ENCODE data around the gene ALPK3. TPM values are rescaled to one million over a fixed set of nuclear protein-coding genes. Genes with fewer than 3 reads are reported as not detected.

ALPK3 gene
- total RNA-seq, 4 donors from 2014 or later: 0.42 to 1.4 (median 0.46) TPM

DNA sequence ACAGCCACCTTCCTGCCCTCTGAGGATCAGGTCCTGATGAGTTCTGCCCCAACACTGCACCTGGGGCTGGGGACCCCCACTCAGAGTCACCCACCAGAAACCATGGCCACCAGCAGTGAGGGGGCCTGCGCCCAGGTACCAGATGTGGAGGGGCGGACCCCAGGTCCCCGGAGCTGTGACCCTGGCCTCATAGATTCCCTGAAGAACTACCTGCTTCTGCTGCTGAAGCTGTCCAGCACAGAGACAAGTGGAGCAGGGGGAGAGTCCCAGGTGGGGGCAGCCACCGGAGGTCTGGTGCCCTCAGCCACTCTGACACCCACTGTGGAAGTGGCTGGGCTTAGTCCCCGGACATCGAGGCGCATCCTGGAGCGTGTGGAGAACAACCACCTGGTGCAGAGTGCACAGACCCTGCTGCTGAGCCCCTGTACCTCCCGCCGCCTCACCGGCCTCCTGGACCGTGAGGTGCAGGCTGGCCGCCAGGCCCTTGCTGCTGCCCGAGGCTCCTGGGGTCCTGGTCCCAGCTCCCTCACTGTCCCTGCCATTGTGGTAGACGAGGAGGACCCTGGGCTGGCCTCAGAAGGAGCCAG, 40.4 kb downstream of the ALPK3 start:
- WGBS, 2 donors: 93 to 98% methylated on average over 10 to 14 of the region's 15 CpGs
- TF ChIP-seq, protein P1, sequence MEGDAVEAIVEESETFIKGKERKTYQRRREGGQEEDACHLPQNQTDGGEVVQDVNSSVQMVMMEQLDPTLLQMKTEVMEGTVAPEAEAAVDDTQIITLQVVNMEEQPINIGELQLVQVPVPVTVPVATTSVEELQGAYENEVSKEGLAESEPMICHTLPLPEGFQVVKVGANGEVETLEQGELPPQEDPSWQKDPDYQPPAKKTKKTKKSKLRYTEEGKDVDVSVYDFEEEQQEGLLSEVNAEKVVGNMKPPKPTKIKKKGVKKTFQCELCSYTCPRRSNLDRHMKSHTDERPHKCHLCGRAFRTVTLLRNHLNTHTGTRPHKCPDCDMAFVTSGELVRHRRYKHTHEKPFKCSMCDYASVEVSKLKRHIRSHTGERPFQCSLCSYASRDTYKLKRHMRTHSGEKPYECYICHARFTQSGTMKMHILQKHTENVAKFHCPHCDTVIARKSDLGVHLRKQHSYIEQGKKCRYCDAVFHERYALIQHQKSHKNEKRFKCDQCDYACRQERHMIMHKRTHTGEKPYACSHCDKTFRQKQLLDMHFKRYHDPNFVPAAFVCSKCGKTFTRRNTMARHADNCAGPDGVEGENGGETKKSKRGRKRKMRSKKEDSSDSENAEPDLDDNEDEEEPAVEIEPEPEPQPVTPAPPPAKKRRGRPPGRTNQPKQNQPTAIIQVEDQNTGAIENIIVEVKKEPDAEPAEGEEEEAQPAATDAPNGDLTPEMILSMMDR (IDR thresholded peaks at IDR 0.05): no peak
- no peak for TF ChIP-seq POLR2A (IDR thresholded peaks at IDR 0.05)
- peak in 1 of 2 donors; percentile 81 for DNase-seq (ENCODE audit: low spot score in 2 of 2)
- intact Hi-C loops (cut with DNase I; ENCODE audit: low total_unique reads): no loop called here
- no peak overlapping the region for H3K4me3 ChIP-seq (ENCODE audit: low read depth, poor library complexity, severe bottlenecking)

DNA sequence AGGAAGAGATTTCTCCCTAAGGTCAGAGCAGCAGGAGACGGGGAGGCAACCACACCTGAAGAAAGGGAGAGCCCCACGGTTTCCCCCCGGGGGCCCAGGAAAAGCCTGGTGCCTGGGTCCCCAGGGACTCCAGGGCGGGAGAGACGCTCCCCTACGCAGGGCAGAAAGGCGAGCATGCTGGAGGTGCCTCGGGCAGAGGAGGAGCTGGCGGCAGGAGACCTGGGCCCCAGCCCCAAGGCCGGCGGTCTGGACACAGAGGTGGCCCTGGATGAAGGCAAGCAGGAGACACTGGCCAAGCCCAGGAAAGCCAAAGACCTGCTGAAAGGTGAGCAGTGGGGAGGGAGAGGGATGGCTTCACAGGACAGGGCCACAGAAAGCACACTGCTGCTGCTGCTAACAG, 41.1 kb downstream of the ALPK3 start:
- intact Hi-C loops (cut with DNase I; ENCODE audit: low total_unique reads): no loop called here
- H3K4me3 ChIP-seq (ENCODE audit: low read depth, poor library complexity, severe bottlenecking): no peak overlapping the region
- TF ChIP-seq POLR2A (IDR thresholded peaks at IDR 0.05): no peak
- TF ChIP-seq, protein P1 (IDR thresholded peaks at IDR 0.05): no peak
- DNase-seq (ENCODE audit: low spot score in 2 of 2): peak in 1 of 2 donors; percentile 68
- WGBS, 2 donors: 54 to 83% methylated on average over 9 to 11 of the region's 11 CpGs

DNA sequence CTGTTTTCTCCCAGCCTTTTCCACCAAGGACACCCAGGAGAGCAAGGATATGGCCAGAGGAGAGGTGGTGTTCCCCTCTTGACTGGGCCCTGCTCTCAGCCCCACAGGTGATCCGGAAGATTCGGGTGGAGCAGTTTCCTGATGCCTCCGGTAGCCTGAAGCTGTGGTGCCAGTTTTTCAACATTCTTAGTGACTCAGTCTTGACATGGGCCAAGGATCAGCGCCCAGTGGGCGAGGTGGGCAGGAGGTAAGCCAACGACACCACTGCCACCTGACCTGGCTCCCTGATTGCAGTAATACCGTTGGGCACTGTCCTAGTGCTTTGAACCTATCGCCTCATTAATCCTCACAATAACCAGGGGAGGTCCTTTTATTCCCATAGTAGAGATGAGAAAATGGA, 42.0 kb downstream of the ALPK3 start:
- 44 to 71% methylated on average over 7 to 8 of the region's 8 CpGs for WGBS, 2 donors
- H3K4me3 ChIP-seq (ENCODE audit: low read depth, poor library complexity, severe bottlenecking): no peak overlapping the region
- TF ChIP-seq, protein P1 (IDR thresholded peaks at IDR 0.05): no peak
- no peak for TF ChIP-seq POLR2A (IDR thresholded peaks at IDR 0.05)
- intact Hi-C loops (cut with DNase I; ENCODE audit: low total_unique reads): no loop called here
- peak; percentile 64 to 80 for DNase-seq (ENCODE audit: low spot score in 2 of 2)

DNA sequence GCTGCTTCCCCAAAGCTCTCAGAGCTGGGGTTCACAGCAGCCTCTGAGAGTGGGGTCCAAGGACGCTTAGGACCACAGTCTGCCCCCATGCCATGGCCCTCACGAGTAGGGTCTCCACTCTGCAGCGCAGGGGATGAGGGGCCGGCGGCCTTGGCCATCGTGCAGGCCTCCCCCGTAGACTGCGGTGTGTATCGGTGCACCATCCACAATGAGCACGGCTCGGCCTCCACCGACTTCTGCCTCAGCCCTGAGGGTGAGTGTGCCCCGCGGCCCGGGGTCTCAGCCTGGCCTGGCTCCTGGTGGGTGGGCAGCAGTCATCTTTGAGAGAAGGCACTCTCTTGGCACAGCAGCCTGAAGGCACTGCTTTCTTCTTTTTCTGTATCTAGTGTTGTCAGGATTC, 42.5 kb downstream of the ALPK3 start:
- 94% methylated on average over 15 of the region's 15 CpGs for WGBS, 2 donors
- intact Hi-C loops (cut with DNase I; ENCODE audit: low total_unique reads): no loop called here
- TF ChIP-seq, protein P1 (IDR thresholded peaks at IDR 0.05): no peak
- no peak for TF ChIP-seq POLR2A (IDR thresholded peaks at IDR 0.05)
- DNase-seq (ENCODE audit: low spot score in 2 of 2): no peak
- H3K4me3 ChIP-seq (ENCODE audit: low read depth, poor library complexity, severe bottlenecking): no peak overlapping the region

DNA sequence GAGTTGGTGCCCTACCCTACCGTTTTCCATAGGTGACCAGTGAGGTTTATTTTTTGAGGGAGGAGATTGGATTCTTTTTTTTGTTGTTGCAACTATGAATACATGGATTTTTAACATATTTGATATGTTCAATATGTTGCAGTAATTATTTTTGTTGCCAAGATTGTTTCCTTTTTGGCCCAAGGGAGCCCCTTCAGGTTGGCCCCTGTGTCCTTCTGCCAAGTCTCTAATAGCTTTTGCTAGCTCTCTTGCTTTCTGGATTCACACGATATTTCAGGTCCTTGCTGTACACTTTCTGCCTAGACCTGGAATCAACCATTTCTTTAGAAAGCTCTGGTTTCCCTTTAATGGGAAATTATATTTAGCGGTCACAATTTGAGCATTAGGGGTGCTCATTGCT, 44.6 kb downstream of the ALPK3 start:
- WGBS, 2 donors: 77 to 88% methylated on average over 3 of the region's 3 CpGs
- H3K4me3 ChIP-seq (ENCODE audit: low read depth, poor library complexity, severe bottlenecking): no peak overlapping the region
- no peak for DNase-seq (ENCODE audit: low spot score in 2 of 2)
- TF ChIP-seq POLR2A (IDR thresholded peaks at IDR 0.05): no peak
- TF ChIP-seq, protein P1 (IDR thresholded peaks at IDR 0.05): no peak
- intact Hi-C loops (cut with DNase I; ENCODE audit: low total_unique reads): no loop called here

All from lower leg skin (tissue), 4 donors.